NK-92 (cell line): ENCODE results near the gene OXCT1.
"Not testable (repeated sequence)": the region's sequence is repeated elsewhere in the genome, so short reads cannot be mapped to it uniquely, and the experiment has no call there.

Experiments
- DNase-seq: peaks from one replicate; lab custom pipeline; 2025; ENCODE audit not compliant: unreplicated experiment; lab: John Stamatoyannopoulos, UW

Gene OXCT1

DNA sequence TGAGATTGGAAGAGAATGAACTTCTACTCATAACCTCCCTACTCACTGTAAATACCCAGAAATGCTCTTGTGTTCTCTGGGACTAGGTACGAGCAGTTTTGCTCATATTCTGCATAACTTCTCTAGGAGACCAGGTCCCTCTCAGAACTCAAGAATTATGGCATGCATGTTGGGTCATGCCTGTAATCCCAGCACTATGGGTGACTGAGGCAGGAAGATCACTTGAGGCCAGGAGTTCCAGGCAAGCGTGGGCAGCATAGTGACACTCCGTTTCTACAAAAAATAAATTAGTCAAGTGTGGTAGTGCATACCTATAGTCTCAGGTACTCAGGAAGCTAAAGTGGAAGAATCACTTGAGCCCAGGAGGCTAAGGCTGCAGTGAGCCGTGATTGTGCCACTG, 141.9 kb downstream of the OXCT1 start:
- no peak for DNase-seq

DNA sequence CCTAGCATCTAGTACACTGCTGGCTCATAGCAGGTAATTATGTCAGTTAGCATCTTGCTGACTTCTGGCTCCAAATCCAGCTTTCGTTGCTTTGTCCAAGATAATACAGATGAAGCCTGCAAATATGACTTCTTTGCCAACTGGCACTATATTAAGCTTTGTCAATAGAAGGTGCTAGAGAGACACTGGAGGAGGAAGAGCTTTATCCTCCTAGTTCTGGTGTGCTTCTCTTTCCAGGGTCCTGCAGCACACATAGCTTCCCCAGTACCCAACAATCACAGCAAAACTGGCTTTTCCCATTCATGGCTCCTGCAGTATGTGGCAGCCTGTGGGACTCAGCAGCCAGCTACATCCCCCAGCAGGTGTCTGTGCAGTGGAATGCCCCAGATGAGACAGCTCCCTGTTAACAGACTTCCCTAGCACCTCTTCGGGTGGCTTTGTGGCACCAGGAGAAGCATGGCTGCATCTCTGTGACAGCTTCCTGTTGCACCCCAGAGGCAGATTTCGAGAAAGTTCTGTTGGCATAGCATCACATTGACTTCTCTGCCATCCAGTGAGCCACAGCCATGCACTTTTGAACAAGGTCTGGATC, 147.8 kb downstream of the OXCT1 start:
- no peak for DNase-seq

DNA sequence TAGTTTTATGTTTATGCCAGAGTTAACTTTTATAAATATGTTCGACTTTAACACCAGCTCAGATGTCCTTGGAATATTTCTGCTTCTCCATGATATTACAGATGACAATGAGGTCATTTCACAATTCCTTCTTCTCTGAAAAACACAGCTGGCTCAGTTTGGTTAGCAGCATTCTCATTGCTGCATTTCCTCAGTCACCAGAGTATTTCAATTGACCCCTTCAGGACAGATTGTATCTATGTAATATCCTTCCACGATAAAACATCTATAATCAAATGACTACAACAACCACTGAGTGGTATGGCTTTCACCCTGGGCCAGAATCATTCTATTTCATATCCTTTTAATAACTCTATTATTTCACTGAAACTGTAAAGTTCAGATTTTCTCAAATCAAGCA, 148.7 kb downstream of the OXCT1 start:
- no peak for DNase-seq

DNA sequence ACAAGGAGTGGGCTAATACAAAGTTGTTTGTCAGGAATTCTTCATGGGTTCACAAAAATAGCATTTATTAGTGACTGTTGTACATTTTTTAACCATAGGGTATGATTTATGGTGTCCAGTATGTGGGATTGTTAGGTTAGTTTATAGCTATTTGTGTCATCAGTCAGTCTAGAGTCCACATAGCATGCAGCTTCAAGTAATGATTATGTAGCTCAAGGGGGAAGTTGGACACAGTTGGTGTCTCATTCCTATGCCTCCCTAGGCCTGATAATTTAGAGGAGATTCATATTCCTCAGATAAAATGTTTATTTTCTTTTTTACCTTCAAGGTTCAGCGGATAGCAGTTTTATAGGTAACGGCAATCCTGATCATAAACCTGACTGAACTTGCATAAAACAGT, 153.8 kb downstream of the OXCT1 start:
- no peak for DNase-seq

DNA sequence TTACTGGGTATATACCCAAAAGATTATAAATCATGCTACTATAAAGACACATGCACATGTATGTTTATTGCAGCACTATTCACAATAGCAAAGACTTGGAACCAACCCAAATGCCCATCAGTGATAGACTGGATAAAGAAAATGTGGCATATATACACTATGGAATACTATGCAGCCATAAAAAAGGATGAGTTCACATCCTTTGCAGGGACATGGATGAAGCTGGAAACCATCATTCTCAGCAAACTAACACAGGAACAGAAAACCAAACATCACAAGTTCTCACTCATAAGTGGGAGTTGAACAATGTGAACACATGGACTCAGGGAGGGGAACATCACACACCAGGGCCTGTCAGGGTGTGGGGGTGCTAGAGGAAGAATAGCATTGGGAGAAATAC, 155.8 kb downstream of the OXCT1 start:
- not testable (repeated sequence) for DNase-seq

DNA sequence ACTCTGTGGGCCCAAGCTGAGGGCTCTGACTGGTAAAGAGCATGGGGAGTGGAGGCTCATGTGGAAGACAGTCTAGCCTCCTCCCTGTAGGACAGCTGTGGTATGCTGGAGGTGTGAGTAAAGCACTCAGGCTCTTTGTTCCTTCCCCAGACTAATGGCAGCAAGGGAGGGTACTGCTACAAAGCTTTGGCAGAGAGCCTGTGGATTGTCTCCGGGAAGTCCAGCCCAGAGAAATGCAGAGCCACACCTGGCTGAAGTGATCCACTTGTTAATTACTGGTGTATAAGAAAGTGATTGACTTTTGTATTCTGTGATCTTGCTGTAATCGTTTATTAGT, 161.7 kb downstream of the OXCT1 start:
- DNase-seq, result no peak

DNA sequence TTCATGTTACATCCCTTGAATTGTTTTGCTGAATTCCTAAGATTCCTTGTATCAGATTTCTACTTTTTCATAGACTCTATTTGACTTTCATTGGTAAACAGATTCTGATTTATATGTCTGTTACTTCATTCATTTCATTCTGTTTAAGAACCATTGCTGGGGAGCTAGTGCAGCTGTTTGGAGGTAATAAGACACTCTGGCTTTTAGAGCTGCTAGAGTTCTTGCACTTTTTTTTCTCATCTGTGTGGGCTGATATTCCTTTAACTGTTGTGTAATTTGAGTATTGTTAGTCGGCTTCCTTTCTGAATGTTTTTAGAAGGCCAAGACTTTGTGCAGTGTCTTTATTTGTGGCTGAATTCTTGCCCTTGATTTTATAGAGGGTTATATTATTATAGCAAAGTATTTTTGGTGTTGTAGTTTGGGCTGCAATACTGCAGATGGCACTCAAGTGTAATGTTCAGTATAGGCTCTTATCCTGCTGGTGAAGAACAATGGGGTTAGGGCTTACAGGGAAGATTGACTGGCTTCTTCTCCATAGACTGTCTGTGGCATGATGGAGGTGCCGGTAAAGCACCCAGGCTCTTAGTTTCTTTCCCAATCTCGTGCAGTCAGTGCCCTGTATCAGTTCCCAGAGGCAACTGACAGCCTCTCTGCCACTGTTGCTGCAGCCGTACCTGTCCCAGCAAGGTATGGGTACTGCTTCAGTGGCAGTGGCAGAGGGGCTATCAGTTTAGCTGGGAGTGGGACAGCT, 162.2 kb downstream of the OXCT1 start:
- no peak for DNase-seq

DNA sequence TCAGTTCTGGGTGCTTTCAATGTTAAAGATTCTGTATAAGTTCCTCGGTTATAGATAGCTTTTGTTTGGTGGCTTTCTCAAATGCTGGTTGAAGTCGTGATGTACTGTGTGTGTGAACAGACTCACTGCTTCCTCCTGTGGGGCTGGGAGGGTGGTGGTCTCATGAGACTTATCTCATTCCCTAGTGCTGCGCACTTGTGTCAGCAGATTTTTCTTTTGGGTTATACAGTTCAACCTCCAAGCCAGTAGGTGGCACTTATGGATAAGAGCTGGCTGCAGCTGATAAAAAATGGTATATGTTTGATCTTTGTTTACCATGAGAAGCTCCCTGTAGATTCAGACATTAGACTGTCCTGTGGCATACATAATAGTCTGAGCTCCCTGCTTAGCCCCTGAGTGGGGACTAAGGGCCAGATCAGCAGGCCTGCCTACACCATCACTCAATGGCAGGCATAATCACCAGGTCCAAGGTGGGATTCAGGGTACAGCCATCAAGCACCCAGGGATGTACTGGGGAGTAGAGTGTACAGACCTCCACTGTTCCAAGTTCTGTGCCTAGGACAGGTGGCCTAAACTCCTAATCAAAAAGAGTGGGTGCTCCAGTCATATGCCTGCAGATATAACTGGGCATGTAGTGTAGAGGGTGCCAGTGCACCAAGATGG, 174.2 kb downstream of the OXCT1 start:
- no peak for DNase-seq

DNA sequence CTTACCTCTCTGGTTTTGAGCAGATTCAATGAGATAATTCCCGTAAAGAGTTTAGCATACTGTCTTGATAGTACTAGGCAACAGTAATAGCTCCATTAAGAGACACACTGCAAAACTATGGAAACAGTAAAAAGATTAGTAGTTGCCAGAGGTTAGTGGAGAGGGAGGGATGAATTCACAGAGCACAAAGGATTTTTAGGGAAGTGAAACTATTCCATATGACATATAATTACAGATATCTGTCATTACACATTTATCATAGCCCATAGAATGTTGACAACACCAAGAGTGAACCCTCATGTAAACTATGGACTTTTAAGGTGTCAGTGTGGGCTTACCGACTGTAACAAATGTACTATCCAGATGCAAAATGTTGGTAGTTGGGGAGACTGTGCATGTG, 183.5 kb downstream of the OXCT1 start:
- DNase-seq, result no peak

DNA sequence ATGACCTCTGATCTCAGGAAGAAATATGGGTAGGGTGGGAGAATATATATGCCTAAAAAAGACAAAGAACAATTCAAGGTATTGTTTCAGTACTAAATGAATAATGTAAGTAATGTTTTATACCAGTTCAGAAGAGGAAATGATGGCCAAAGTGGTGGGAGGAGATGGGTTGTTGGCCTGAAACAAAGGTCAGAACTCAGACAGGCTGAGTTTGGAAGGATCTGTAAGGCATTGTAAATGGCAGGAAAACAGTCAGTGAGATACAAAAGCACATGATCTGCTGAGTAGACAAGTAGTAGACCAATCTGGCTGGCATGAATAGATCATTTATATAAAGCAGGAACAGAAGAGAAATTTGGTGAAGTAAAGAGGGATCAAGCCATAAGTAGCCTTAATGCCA, 184.0 kb downstream of the OXCT1 start:
- no peak for DNase-seq

DNA sequence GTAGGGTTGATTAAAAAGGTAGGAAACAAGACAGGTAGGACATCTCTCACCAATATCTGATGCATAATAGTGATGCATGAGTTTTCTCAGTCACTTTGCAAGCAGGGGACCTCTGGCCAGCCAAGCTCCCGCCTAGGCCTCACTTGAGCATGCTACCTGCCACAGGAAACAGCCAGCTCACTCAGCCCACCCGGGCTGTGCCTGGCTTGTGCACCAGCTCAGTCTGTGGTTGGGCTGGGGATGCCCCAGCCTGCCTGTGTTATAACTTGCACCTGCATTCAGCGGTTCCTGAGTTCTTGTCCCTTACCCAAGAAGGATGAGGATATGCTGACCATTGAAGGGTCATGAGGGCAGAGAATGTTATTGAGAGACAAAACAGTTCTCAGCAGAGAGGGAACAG, 187.0 kb downstream of the OXCT1 start:
- no peak for DNase-seq

DNA sequence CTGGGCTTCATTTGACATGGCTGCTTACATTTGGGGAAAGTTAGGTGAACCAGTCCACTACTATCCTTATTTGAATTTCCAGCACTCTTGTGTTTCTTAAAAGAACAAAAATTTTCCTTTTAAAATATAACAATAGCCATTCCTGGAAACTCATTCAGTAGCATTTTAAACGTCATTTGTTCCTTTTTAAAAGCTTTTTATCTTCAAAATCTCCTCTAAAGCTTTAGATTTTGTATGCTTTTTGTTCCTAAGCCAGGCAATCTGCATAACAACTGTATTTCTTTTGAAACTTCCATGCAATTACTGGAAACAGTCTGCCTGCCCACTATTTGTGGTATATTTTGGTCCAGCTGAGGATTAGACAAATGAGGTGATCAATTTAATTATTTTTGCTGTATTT, 187.6 kb downstream of the OXCT1 start:
- no peak for DNase-seq

DNA sequence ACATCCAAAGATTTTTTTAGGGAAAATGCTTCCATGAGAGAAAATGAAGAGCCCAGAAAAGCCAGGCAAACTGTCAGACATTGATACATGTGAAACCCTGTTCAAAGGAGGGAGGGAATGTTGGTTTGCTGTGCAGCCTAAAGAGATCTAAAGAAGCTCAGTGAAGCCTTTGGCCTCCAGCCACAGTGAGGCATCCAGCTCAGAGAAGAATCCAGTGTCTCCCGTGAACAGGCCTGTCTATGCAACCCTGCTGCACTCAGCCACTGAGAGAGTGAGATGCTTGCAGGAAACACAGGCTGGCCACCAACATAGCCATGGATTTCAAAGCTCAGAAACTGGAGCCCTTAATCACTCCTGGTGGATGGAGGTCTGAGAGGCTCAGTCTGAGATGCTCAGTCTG, 188.4 kb downstream of the OXCT1 start:
- DNase-seq, result no peak
